ENCODE data around the gene SLC25A51. TPM values are rescaled to one million over a fixed set of nuclear protein-coding genes. Genes with fewer than 3 reads are reported as not detected.

SLC25A51 gene
- total RNA-seq, 1 donor from 2014 or later, result 24.5 TPM

DNA sequence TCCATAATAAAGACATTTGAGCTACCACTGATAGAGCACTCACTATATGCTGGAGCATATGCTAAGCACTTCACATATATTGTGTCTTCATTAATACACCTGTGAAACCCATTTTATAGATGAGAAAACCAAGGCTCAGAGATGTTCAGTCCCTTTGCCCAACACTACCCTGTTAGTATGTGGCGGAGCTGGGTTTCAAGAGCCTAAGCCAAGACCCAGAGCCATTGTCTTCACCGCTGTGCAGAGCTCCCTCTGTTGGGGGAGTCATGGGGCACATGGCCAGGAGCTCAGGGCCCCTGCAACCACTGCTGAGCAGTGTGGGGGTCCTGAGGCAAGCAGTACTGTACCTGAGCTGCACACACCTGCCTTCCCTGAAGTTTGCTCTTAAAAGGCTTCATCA is 37.3 kb upstream of the SLC25A51 start:
- Histone ChIP-seq H3K27ac (no peak overlapping the region), H3K4me3 (no peak overlapping the region), H3K27me3 (no peaks in the 10 kb centered on the region), H3K4me1 (peaks cover 43% of the 10 kb centered on the region), H3K9me3 (no peaks in the 10 kb centered on the region), H3K36me3 (no peaks in the 10 kb centered on the region)
- TF ChIP-seq, protein P1, sequence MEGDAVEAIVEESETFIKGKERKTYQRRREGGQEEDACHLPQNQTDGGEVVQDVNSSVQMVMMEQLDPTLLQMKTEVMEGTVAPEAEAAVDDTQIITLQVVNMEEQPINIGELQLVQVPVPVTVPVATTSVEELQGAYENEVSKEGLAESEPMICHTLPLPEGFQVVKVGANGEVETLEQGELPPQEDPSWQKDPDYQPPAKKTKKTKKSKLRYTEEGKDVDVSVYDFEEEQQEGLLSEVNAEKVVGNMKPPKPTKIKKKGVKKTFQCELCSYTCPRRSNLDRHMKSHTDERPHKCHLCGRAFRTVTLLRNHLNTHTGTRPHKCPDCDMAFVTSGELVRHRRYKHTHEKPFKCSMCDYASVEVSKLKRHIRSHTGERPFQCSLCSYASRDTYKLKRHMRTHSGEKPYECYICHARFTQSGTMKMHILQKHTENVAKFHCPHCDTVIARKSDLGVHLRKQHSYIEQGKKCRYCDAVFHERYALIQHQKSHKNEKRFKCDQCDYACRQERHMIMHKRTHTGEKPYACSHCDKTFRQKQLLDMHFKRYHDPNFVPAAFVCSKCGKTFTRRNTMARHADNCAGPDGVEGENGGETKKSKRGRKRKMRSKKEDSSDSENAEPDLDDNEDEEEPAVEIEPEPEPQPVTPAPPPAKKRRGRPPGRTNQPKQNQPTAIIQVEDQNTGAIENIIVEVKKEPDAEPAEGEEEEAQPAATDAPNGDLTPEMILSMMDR (IDR thresholded peaks at IDR 0.05), result no peak
- intact Hi-C loops (cut with DNase I), result no loop called here
- ATAC-seq (no peak), DNase-seq (no peak)

DNA sequence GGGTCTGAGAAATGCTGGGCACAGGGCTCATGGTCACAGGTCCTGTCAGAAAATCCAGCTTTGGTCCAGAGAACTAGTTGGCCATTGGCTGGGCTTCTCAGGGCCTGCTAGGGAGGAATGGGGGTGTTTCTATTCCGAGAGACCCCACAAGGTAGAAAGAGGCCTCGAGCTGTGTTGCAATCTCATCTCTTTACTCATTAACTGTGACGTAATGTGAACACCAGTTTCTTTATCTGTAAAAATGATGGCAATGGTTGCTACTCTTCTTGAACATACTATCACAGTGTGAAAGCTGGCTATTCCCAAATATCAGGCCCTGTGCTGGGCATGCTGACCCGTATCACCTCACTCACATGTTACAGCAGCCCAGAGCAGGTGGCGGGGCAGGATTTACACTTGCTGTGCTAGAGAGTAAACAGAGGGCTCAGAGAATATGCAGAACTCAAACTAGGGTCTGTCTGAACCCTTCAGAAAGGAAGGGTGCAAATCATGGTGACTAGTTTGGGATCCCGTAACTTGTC is 35.7 kb upstream of the SLC25A51 start:
- Histone ChIP-seq H3K4me3 (no peak overlapping the region), H3K27ac (no peak overlapping the region), H3K27me3 (no peaks in the 10 kb centered on the region), H3K9me3 (no peaks in the 10 kb centered on the region), H3K4me1 (peaks cover 41% of the 10 kb centered on the region), H3K36me3 (no peaks in the 10 kb centered on the region)
- ATAC-seq (no peak), DNase-seq (no peak)
- TF ChIP-seq, protein P1 (IDR thresholded peaks at IDR 0.05), result no peak
- intact Hi-C loops (cut with DNase I), result no loop called here

DNA sequence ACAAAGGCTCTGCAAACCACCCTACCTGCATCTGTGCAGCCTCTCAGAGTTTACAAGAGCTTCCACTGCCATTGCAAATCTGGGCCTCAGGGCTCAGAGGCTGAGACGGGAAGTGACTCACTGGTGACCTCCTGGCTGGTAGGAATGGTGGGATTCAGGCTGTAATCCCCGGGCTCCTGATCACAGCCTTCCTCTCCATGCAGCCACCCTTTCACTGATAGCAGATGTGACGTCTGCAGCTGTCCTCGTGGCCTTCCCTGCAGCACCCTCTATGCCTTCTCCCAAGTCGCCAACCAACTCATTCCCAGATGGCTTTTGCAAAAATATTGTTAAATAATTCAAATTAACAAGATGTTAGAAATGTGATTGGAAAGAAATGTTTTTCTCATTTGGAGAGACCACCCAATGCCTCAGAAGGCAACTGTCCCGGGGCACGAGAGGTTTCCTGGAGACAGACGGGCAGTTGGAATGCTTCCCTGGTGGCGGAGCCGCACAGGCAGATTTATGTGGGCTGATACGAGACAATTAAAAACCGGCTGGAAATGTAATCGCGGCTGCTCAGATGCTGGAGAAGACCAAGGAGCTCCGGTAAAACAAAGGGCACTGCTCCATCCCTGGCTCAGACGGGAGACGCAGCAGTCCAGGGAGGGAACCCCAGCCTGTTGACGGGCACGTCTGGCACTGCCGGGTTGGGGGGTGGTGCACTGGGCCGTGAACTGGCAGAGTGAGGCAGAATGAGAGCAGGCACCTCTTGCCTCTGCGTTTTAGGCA is 34.4 kb upstream of the SLC25A51 start:
- Histone ChIP-seq H3K36me3 (no peaks in the 10 kb centered on the region), H3K27ac (no peak overlapping the region), H3K4me1 (peaks cover 28% of the 10 kb centered on the region), H3K27me3 (no peaks in the 10 kb centered on the region), H3K9me3 (no peaks in the 10 kb centered on the region), H3K4me3 (no peak overlapping the region)
- no peak for ATAC-seq
- TF ChIP-seq, protein P1 (IDR thresholded peaks at IDR 0.05), result no peak
- no peak for DNase-seq
- intact Hi-C loops (cut with DNase I), result no loop called here

DNA sequence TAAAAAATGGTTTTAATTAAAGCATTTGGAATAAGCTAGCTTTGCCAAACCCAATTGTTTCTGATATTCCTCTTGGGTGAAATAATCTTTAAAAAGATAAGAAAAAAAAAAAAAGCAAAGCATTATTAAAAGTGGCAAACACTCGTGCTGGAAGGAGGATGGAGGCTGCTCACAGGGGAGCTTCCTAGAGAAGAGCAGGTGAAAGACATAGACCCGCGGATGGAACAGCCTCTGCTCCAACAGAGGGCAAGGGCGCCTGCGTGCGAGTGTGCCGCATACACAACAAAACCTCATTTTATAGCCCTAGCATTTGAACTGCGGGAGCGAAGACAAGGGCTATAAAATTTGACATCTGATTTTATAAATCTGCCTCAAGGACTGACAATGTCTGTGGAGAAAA is 33.4 kb upstream of the SLC25A51 start:
- TF ChIP-seq, protein P1 (IDR thresholded peaks at IDR 0.05), result no peak
- Histone ChIP-seq H3K27me3 (no peaks in the 10 kb centered on the region), H3K4me3 (no peak overlapping the region), H3K4me1 (peaks cover 18% of the 10 kb centered on the region), H3K27ac (no peak overlapping the region), H3K9me3 (no peaks in the 10 kb centered on the region), H3K36me3 (no peaks in the 10 kb centered on the region)
- ATAC-seq (no peak), DNase-seq (no peak)
- intact Hi-C loops (cut with DNase I), result no loop called here

DNA sequence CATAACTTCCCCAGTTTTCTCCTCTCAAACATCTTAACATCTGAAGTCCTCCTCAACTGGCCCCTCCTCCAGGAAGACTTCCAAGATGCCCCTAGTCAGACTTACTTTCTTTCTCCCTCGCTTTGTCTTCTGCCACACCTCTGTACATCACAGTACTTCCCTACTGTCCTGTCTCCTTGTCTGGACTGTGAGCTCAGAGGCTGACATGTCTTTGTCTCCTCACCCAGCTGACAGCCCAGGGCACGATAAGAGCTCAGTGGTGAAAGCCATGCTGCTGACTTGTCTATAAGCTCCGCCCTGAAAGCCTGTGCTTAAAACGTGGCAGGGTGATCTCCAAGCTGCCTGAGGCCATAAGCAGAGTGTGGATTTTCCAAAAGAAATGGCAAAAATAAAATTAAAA is 33.0 kb upstream of the SLC25A51 start:
- Histone ChIP-seq H3K27ac (no peak overlapping the region), H3K4me1 (peaks cover 15% of the 10 kb centered on the region), H3K27me3 (no peaks in the 10 kb centered on the region), H3K4me3 (no peak overlapping the region), H3K36me3 (no peaks in the 10 kb centered on the region), H3K9me3 (no peaks in the 10 kb centered on the region)
- TF ChIP-seq, protein P1 (IDR thresholded peaks at IDR 0.05), result no peak
- intact Hi-C loops (cut with DNase I), result no loop called here
- DNase-seq (no peak), ATAC-seq (peak; percentile 46)
